ENCODE results near the gene ZC3H10. TPM values are rescaled to one million over a fixed set of nuclear protein-coding genes. Genes with fewer than 3 reads are reported as not detected.

ZC3H10 gene
- total and polyA plus RNA-seq, 2 of the 4 experiments (the other 2 are of a cell fraction), result 1.5 to 3.6 TPM

DNA sequence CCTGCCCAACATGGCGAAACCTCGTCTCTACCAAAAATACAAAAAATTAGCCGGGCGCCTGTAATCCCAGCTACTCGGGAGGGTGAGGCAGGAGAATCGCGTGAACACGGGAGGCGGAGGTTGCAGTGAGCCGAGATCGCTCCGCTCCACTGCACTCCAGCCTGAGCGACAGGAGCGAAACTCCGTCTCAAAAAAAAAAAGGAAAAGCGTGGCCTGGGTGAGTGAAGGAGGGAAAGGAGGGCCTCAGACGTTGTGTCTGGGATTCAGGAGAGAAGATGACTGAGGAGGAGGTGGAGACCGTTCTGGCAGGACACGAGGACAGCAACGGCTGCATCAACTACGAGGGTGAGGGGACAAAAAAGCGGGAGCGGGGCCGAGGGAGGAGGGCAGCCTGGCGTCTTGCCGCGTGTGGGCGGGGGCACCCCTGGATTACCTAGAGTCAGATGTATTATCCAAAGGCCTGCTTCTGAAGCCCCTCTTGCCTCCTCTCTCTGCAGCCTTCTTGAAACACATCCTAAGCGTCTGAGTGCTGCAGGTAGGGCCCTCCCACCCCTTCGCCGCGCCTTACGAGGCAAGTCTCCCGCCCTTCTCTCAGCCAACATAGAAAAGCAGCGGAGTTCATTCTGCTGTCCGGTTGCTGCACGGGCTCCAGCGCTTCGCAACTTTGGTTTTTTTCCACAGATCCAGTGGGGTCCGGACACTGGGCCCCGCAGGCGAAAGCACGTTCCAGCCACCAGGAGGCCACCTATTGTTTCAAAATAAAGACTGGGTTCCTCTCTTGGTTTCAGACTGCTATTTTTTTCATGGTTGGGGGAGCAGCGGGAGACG, 39.3 kb downstream of the ZC3H10 start:
- peak overlapping the region; percentile 87 for H2AK9ac ChIP-seq (replicated peaks; ENCODE audit: low read depth, low read length, poor library complexity)
- intact Hi-C loops (cut with micrococcal nuclease), result loop anchor here (2.0 kb wide), 3 partner anchors 31 to 63 kb away; partner anchors contain the start of genes RNF41 and ZC3H10
- peak overlapping the region; percentile 43; the same call in 1 of the 2 replicates for H2BK120ac ChIP-seq (ENCODE audit: low read depth, low read length)
- no peaks in the 10 kb centered on the region for H3K9me3 ChIP-seq (ENCODE audit: control insufficient read depth, insufficient read depth, low read length)
- peaks cover 41% of the 10 kb centered on the region for H4K20me1 ChIP-seq (ENCODE audit: insufficient read depth, low read length)
- dilution Hi-C loops (cut with HindIII; ENCODE audit: low sequenced_read_pairs, unreplicated experiment), result no loop called here
- H4K8ac ChIP-seq (ENCODE audit: low read depth in 2 of 2, low read length in 2 of 2), result peak overlapping the region; percentile 89 to 91
- peak overlapping the region; percentile 86 for H2AK5ac ChIP-seq (ENCODE audit: low read depth, low read length)
- WGBS, 2 experiments (ENCODE audit: extremely low coverage in 2 of 2, insufficient read length in 1 of 2), result 0% methylated on average over 10 of the region's 45 CpGs; no CpG with 5 or more reads in 1 of the 2 experiments
- peaks cover 27 to 72% of the 10 kb centered on the region in 2 experiments for H3K79me1 ChIP-seq (ENCODE audit: low read depth in 1 of 2, low read length in 2 of 2)
- BruUV-seq (replicated peaks), result no TSS peak
- 0 out of 2 replicates have a peak overlapping the region, but pooled peaks have one; percentile 4 for H2BK20ac ChIP-seq (ENCODE audit: low read depth, low read length)
- CTCF ChIA-PET, result no interaction called here
- peaks cover 38% of the 10 kb centered on the region for H3K36me3 ChIP-seq (ENCODE audit: control insufficient read depth, insufficient read depth, low read length)
- peak overlapping the region; percentile 76 for H3K9ac ChIP-seq (ENCODE audit: low read depth, low read length)
- peak overlapping the region; percentile 77 for H4K5ac ChIP-seq (ENCODE audit: low read depth, low read length)
- peak overlapping the region; percentile 88 for H3K27ac ChIP-seq (ENCODE audit: insufficient read depth, low read length)
- peak overlapping the region; percentile 75 for H2BK5ac ChIP-seq (ENCODE audit: low read depth, low read length, poor library complexity, severe bottlenecking)
- H3K56ac ChIP-seq (ENCODE audit: extremely low read depth, insufficient read depth, low read length), result peak overlapping the region; percentile 66
- POLR2A ChIA-PET (ENCODE audit: unreplicated experiment), result interaction anchor here (1.6 kb wide), 1 partner anchor 29 kb away, joined by 8 read pairs; the partner anchor contains the start of gene ESYT1
- in situ Hi-C loops (cut with MboI; ENCODE audit: low sequenced_read_pairs), result no loop called here
- ATAC-seq (ENCODE audit: low read depth), result peak; percentile 52
- DNase-seq, result peak; percentile 83
- H3K4me2 ChIP-seq (ENCODE audit: low read depth, low read length), result peak overlapping the region; percentile 87
- H3K4ac ChIP-seq (ENCODE audit: low read depth, low read length), result peak overlapping the region; percentile 96
- peak overlapping the region; percentile 87 for H2AFZ ChIP-seq (replicated peaks; ENCODE audit: low read length, poor library complexity)
- H4K91ac ChIP-seq (ENCODE audit: insufficient read depth, low read depth, low read length), result peak overlapping the region; percentile 84
- peaks cover 6% of the 10 kb centered on the region; the same call in 1 of the 2 replicates for H3K9me1 ChIP-seq (ENCODE audit: insufficient read depth, low read length)
- peak overlapping the region; percentile 72 for H3K18ac ChIP-seq (ENCODE audit: low read depth, low read length)
- H3K23ac ChIP-seq (ENCODE audit: low read depth, low read length), result peak overlapping the region; percentile 74
- H3K14ac ChIP-seq (replicated peaks; ENCODE audit: low read depth, low read length), result peak overlapping the region; percentile 82
- H3K4me1 ChIP-seq (ENCODE audit: control insufficient read depth, insufficient read depth, low read length), result peaks cover 22% of the 10 kb centered on the region
- H3K27me3 ChIP-seq (ENCODE audit: control insufficient read depth, insufficient read depth, low read length), result no peaks in the 10 kb centered on the region
- peak overlapping the region; percentile 59; the same call in 1 of the 3 replicates for H2BK15ac ChIP-seq (ENCODE audit: low read depth, low read length)
- H3K4me3 ChIP-seq (ENCODE audit: insufficient read depth, low read depth, low read length), result peak overlapping the region; percentile 42
- TF ChIP-seq CHD1 (IDR thresholded peaks at IDR 0.05; ENCODE audit: low read depth, low read length) (no peak), ELK1 (IDR thresholded peaks at IDR 0.05; ENCODE audit: borderline replicate concordance, low read depth, low read length) (no peak), POLR2A (IDR thresholded peaks at IDR 0.05; ENCODE audit: low read depth, low read length) (no peak), CEBPB (IDR thresholded peaks at IDR 0.05; ENCODE audit: low read depth, low read length) (0 out of 2 replicates have a peak, but pooled peaks have one; percentile 14), MAZ (IDR thresholded peaks at IDR 0.05; ENCODE audit: borderline replicate concordance, low read depth, low read length) (peak; percentile 56; the same call in 1 of the 2 replicates), SMC3 (IDR thresholded peaks at IDR 0.05; ENCODE audit: low read depth, low read length) (no peak), BHLHE40 (IDR thresholded peaks at IDR 0.05; ENCODE audit: low read depth, low read length) (no peak), RFX5 (IDR thresholded peaks at IDR 0.05; ENCODE audit: low read depth, low read length) (no peak), MXI1 (IDR thresholded peaks at IDR 0.05; ENCODE audit: borderline replicate concordance, low read depth, low read length) (no peak), RCOR1 (IDR thresholded peaks at IDR 0.05; ENCODE audit: insufficient replicate concordance, low read length) (no peak), FOS (IDR thresholded peaks at IDR 0.05; ENCODE audit: low read depth, low read length) (no peak)
- TF ChIP-seq, protein P1, sequence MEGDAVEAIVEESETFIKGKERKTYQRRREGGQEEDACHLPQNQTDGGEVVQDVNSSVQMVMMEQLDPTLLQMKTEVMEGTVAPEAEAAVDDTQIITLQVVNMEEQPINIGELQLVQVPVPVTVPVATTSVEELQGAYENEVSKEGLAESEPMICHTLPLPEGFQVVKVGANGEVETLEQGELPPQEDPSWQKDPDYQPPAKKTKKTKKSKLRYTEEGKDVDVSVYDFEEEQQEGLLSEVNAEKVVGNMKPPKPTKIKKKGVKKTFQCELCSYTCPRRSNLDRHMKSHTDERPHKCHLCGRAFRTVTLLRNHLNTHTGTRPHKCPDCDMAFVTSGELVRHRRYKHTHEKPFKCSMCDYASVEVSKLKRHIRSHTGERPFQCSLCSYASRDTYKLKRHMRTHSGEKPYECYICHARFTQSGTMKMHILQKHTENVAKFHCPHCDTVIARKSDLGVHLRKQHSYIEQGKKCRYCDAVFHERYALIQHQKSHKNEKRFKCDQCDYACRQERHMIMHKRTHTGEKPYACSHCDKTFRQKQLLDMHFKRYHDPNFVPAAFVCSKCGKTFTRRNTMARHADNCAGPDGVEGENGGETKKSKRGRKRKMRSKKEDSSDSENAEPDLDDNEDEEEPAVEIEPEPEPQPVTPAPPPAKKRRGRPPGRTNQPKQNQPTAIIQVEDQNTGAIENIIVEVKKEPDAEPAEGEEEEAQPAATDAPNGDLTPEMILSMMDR (conservative IDR thresholded peaks at IDR 0.05; ENCODE audit: low read depth, low read length), result peak; percentile 80
- TF ChIP-seq, protein P2, sequence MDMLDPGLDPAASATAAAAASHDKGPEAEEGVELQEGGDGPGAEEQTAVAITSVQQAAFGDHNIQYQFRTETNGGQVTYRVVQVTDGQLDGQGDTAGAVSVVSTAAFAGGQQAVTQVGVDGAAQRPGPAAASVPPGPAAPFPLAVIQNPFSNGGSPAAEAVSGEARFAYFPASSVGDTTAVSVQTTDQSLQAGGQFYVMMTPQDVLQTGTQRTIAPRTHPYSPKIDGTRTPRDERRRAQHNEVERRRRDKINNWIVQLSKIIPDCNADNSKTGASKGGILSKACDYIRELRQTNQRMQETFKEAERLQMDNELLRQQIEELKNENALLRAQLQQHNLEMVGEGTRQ (IDR thresholded peaks at IDR 0.05; ENCODE audit: low read depth, low read length), result no peak

Measured in IMR-90 (cell line).